Measurements from ENCODE around the gene INO80C. TPM values are rescaled to one million over a fixed set of nuclear protein-coding genes. Genes with fewer than 3 reads are reported as not detected.

The INO80C gene
- total RNA-seq, 1 donor from 2014 or later, result 24.6 TPM

DNA sequence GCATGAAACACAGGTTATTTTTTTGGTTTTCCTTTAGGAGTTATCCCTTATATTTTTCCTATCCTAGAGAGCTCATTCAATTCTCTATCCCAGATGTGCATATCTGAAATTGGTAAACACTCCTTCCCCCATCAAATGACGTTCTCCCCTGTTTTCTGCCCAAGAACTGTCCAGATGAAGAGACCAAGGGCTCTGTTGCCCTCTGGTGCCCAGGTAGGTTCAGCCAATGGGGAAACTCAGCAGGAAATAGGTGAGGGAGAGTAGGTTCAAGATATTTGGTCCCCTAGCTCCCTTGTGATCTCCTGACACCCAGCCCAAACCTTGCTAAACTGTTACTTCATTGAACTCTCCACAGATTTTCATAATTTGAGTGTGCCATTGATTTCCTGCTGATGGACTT lies 14.1 kb upstream of the INO80C start:
- Histone ChIP-seq H3K9me3 (ENCODE audit: insufficient read depth, low read depth, low read length) (no peaks in the 10 kb centered on the region), H3K9ac (ENCODE audit: low read length) (no peak overlapping the region), H3K4me2 (ENCODE audit: low read length) (no peak overlapping the region), H3K36me3 (ENCODE audit: insufficient read depth, low read length) (no peaks in the 10 kb centered on the region), H3K79me2 (ENCODE audit: insufficient read depth, low read length) (no peaks in the 10 kb centered on the region), H3K4me3 (ENCODE audit: insufficient read depth, low read depth, low read length) (no peak overlapping the region), H3K27me3 (ENCODE audit: insufficient read depth, low read length) (no peaks in the 10 kb centered on the region), H3K27ac (ENCODE audit: low read depth, low read length) (no peak overlapping the region), H2AFZ (ENCODE audit: low read depth, low read length) (no peak overlapping the region), H4K20me1 (ENCODE audit: insufficient read depth, low read length) (no peaks in the 10 kb centered on the region), H3K4me1 (ENCODE audit: insufficient read depth, low read length) (peaks cover 35% of the 10 kb centered on the region)
- no peak for FAIRE-seq
- no peak for DNase-seq (ENCODE audit: low read depth)
- Mint-ChIP-seq H3K4me3 (ENCODE audit: unreplicated experiment) (no peak overlapping the region), H3K27ac (ENCODE audit: unreplicated experiment) (no peak overlapping the region), H3K4me1 (ENCODE audit: low read depth, unreplicated experiment) (peaks cover 38% of the 10 kb centered on the region), H3K9me3 (ENCODE audit: unreplicated experiment) (no peaks in the 10 kb centered on the region), H3K27me3 (ENCODE audit: low read depth, unreplicated experiment) (no peaks in the 10 kb centered on the region), H3K36me3 (ENCODE audit: low read depth, unreplicated experiment) (no peaks in the 10 kb centered on the region)
- TF ChIP-seq, protein P1, sequence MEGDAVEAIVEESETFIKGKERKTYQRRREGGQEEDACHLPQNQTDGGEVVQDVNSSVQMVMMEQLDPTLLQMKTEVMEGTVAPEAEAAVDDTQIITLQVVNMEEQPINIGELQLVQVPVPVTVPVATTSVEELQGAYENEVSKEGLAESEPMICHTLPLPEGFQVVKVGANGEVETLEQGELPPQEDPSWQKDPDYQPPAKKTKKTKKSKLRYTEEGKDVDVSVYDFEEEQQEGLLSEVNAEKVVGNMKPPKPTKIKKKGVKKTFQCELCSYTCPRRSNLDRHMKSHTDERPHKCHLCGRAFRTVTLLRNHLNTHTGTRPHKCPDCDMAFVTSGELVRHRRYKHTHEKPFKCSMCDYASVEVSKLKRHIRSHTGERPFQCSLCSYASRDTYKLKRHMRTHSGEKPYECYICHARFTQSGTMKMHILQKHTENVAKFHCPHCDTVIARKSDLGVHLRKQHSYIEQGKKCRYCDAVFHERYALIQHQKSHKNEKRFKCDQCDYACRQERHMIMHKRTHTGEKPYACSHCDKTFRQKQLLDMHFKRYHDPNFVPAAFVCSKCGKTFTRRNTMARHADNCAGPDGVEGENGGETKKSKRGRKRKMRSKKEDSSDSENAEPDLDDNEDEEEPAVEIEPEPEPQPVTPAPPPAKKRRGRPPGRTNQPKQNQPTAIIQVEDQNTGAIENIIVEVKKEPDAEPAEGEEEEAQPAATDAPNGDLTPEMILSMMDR (IDR thresholded peaks at IDR 0.05; ENCODE audit: insufficient read depth, low read depth, low read length), result no peak
- no peak for TF ChIP-seq EZH2 (IDR thresholded peaks at IDR 0.05; ENCODE audit: insufficient read depth, low read length)

DNA sequence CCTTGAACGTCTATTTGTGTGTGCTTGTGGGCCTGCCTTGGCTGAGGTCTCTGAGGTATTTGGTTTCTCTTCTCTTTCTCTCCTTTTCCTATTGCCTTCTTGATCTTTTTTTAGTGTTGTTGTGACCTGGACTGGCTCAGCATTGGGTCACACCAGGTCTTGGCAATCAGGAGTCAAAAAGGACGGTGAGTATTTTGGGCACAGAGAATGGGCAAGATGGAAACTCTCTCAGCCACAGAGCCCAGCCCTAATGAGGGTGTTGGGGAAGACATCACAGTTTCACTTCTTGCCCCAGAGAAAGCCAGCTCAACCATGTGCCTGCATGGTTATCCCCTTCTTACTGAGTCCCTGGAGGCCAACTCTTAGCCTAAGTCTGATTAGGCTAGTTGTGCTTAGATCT lies 13.7 kb upstream of the INO80C start:
- H3K27me3 ChIP-seq (ENCODE audit: insufficient read depth, low read length), result no peaks in the 10 kb centered on the region
- Mint-ChIP-seq H3K27me3 (ENCODE audit: low read depth, unreplicated experiment) (no peaks in the 10 kb centered on the region), H3K27ac (ENCODE audit: unreplicated experiment) (no peak overlapping the region), H3K4me3 (ENCODE audit: unreplicated experiment) (no peak overlapping the region), H3K36me3 (ENCODE audit: low read depth, unreplicated experiment) (no peaks in the 10 kb centered on the region), H3K9me3 (ENCODE audit: unreplicated experiment) (no peaks in the 10 kb centered on the region), H3K4me1 (ENCODE audit: low read depth, unreplicated experiment) (peaks cover 34% of the 10 kb centered on the region)
- FAIRE-seq (no peak), DNase-seq (ENCODE audit: low read depth) (no peak)
- no peaks in the 10 kb centered on the region for H3K36me3 ChIP-seq (ENCODE audit: insufficient read depth, low read length)
- no peaks in the 10 kb centered on the region for H3K9me3 ChIP-seq (ENCODE audit: insufficient read depth, low read depth, low read length)
- no peak overlapping the region for H3K27ac ChIP-seq (ENCODE audit: low read depth, low read length)
- TF ChIP-seq, protein P1 (IDR thresholded peaks at IDR 0.05; ENCODE audit: insufficient read depth, low read depth, low read length), result no peak
- TF ChIP-seq EZH2 (IDR thresholded peaks at IDR 0.05; ENCODE audit: insufficient read depth, low read length), result no peak
- no peak overlapping the region for H2AFZ ChIP-seq (ENCODE audit: low read depth, low read length)
- H3K4me3 ChIP-seq (ENCODE audit: insufficient read depth, low read depth, low read length), result no peak overlapping the region
- H3K79me2 ChIP-seq (ENCODE audit: insufficient read depth, low read length), result no peaks in the 10 kb centered on the region
- no peak overlapping the region for H3K9ac ChIP-seq (ENCODE audit: low read length)
- no peak overlapping the region for H3K4me2 ChIP-seq (ENCODE audit: low read length)
- H4K20me1 ChIP-seq (ENCODE audit: insufficient read depth, low read length), result no peaks in the 10 kb centered on the region
- peaks cover 35% of the 10 kb centered on the region for H3K4me1 ChIP-seq (ENCODE audit: insufficient read depth, low read length)

DNA sequence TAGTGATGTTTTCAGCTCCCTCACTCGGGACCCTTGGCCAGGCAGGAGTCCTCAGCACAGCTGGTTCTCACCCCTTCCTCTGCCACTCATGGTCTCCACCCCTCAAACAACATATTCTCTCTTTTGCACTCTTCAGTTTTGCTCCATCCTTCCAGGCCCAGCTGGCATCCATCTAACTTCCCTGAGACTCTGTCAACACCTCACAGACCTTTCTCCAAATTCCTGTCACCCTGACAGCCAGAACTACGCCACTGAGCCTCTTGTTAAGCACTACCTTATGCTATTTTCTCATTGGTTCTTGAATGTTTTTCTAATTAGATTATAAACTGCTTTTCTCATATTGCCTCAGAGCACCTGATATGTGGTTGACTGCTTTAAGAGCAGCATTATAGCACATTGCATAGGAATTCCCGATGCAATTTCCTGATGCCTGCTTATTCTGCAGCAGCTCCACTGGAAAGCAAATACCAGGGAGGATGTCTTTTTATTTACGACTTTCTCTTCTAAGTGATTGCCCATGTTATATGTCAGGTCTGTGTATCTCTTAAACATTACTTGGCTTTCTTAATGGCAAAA lies 12.4 kb upstream of the INO80C start:
- H3K27me3 Mint-ChIP-seq (ENCODE audit: low read depth, unreplicated experiment), result peaks cover 4% of the 10 kb centered on the region
- no peaks in the 10 kb centered on the region for H3K36me3 Mint-ChIP-seq (ENCODE audit: low read depth, unreplicated experiment)
- peaks cover 21% of the 10 kb centered on the region for H3K4me1 Mint-ChIP-seq (ENCODE audit: low read depth, unreplicated experiment)
- peak overlapping the region; percentile 26 for H3K27ac ChIP-seq (ENCODE audit: low read depth, low read length)
- no peaks in the 10 kb centered on the region for H3K27me3 ChIP-seq (ENCODE audit: insufficient read depth, low read length)
- FAIRE-seq, result no peak
- H4K20me1 ChIP-seq (ENCODE audit: insufficient read depth, low read length), result no peaks in the 10 kb centered on the region
- no peak for TF ChIP-seq EZH2 (IDR thresholded peaks at IDR 0.05; ENCODE audit: insufficient read depth, low read length)
- TF ChIP-seq, protein P1 (IDR thresholded peaks at IDR 0.05; ENCODE audit: insufficient read depth, low read depth, low read length), result no peak
- no peak overlapping the region for H3K27ac Mint-ChIP-seq (ENCODE audit: unreplicated experiment)
- H3K9me3 Mint-ChIP-seq (ENCODE audit: unreplicated experiment), result peaks cover 2% of the 10 kb centered on the region
- no peaks in the 10 kb centered on the region for H3K79me2 ChIP-seq (ENCODE audit: insufficient read depth, low read length)
- H2AFZ ChIP-seq (ENCODE audit: low read depth, low read length), result no peak overlapping the region
- no peak overlapping the region for H3K9ac ChIP-seq (ENCODE audit: low read length)
- no peak for DNase-seq (ENCODE audit: low read depth)
- H3K9me3 ChIP-seq (ENCODE audit: insufficient read depth, low read depth, low read length), result no peaks in the 10 kb centered on the region
- no peak overlapping the region for H3K4me3 ChIP-seq (ENCODE audit: insufficient read depth, low read depth, low read length)
- H3K4me1 ChIP-seq (ENCODE audit: insufficient read depth, low read length), result peaks cover 32% of the 10 kb centered on the region
- H3K36me3 ChIP-seq (ENCODE audit: insufficient read depth, low read length), result no peaks in the 10 kb centered on the region
- no peak overlapping the region for H3K4me2 ChIP-seq (ENCODE audit: low read length)
- H3K4me3 Mint-ChIP-seq (ENCODE audit: unreplicated experiment), result no peak overlapping the region

Data from astrocyte (in vitro differentiated cells and primary cell).